ENCODE data around the gene PPFIBP1.
"Not testable (repeated sequence)": the region's sequence is repeated elsewhere in the genome, so short reads cannot be mapped to it uniquely, and the experiment has no call there.

- TF ChIP-seq CTCF, POLR2A (IDR thresholded peaks at IDR 0.05): not testable (repeated sequence)
Measured at GRCh38 chr12:27636569-27636968, 112.6 kb downstream of the PPFIBP1 start.
